HUES48 (cell line): Measurements from ENCODE around the gene PTPN22.

Experiments
- H3K27ac ChIP-seq: one replicate; pipeline ENCODE4 v1.7.0; 2013; ENCODE audit warnings: low read depth, low read length, inconsistent platforms
- H3K27me3 ChIP-seq: 2 replicates; pipeline ENCODE4 v1.6.1; 2013; ENCODE audit warnings: mild to moderate bottlenecking, low read length; ENCODE audit not compliant: control insufficient read depth, insufficient read depth
- H3K36me3 ChIP-seq: 2 replicates; pipeline ENCODE4 v1.6.1; 2013; ENCODE audit warnings: low read length; ENCODE audit not compliant: control insufficient read depth, insufficient read depth
- H3K4me1 ChIP-seq: 2 replicates; pipeline ENCODE4 v1.6.1; 2013; ENCODE audit warnings: mild to moderate bottlenecking, low read length; ENCODE audit not compliant: control insufficient read depth, insufficient read depth
- H3K4me3 ChIP-seq: 2 replicates; pipeline ENCODE4 v1.5.1; 2013; ENCODE audit warnings: mild to moderate bottlenecking, low read depth, low read length
- H3K9ac ChIP-seq: 2 replicates; pipeline ENCODE4 v1.6.1; 2013; ENCODE audit warnings: mild to moderate bottlenecking, low read depth, low read length, moderate library complexity
- H3K9me3 ChIP-seq: 2 replicates; pipeline ENCODE4 v1.6.1; 2013; ENCODE audit warnings: low read length; ENCODE audit not compliant: control insufficient read depth, insufficient read depth

The PTPN22 gene

GRCh38 chr1:113903501-113904292, 32.2 kb upstream of the PTPN22 start:
- peak overlapping the region; percentile 90 for H3K27ac ChIP-seq
- 0 out of 2 replicates have a peak, but pooled peaks cover 5% of the 10 kb centered on the region for H3K4me1 ChIP-seq
- H3K27me3 ChIP-seq, result no peaks in the 10 kb centered on the region
- H3K9ac ChIP-seq, result no peak overlapping the region
- H3K9me3 ChIP-seq, result no peaks in the 10 kb centered on the region
- peak overlapping the region; percentile 89 for H3K4me3 ChIP-seq
- H3K36me3 ChIP-seq, result peaks cover 37% of the 10 kb centered on the region

GRCh38 chr1:113901191-113901590, 29.7 kb upstream of the PTPN22 start:
- H3K9ac ChIP-seq, result no peak overlapping the region
- H3K4me1 ChIP-seq, result 0 out of 2 replicates have a peak, but pooled peaks cover 5% of the 10 kb centered on the region
- H3K27ac ChIP-seq, result no peak overlapping the region
- no peak overlapping the region for H3K4me3 ChIP-seq
- H3K36me3 ChIP-seq, result peaks cover 41% of the 10 kb centered on the region
- no peaks in the 10 kb centered on the region for H3K9me3 ChIP-seq
- H3K27me3 ChIP-seq, result no peaks in the 10 kb centered on the region

- H3K36me3 ChIP-seq, result peaks cover 58% of the 10 kb centered on the region
- no peak overlapping the region for H3K9ac ChIP-seq
- no peaks in the 10 kb centered on the region for H3K9me3 ChIP-seq
- no peaks in the 10 kb centered on the region for H3K27me3 ChIP-seq
- 0 out of 2 replicates have a peak, but pooled peaks cover 4% of the 10 kb centered on the region for H3K4me1 ChIP-seq
- H3K4me3 ChIP-seq, result no peak overlapping the region
- H3K27ac ChIP-seq, result no peak overlapping the region
These were observed 27.6 kb upstream of the PTPN22 start for GRCh38 chr1:113899111-113899510.

- Histone ChIP-seq H3K36me3 (peaks cover 58% of the 10 kb centered on the region), H3K27me3 (no peaks in the 10 kb centered on the region), H3K4me3 (no peak overlapping the region), H3K4me1 (no peaks in the 10 kb centered on the region), H3K9me3 (no peaks in the 10 kb centered on the region), H3K27ac (no peak overlapping the region), H3K9ac (no peak overlapping the region)
These were observed 26.8 kb upstream of the PTPN22 start for GRCh38 chr1:113898241-113898814.

GRCh38 chr1:113895961-113896360, 24.4 kb upstream of the PTPN22 start:
- Histone ChIP-seq H3K4me1 (no peaks in the 10 kb centered on the region), H3K27me3 (no peaks in the 10 kb centered on the region), H3K9me3 (no peaks in the 10 kb centered on the region), H3K9ac (no peak overlapping the region), H3K4me3 (no peak overlapping the region), H3K36me3 (peaks cover 46% of the 10 kb centered on the region), H3K27ac (no peak overlapping the region)

- Histone ChIP-seq H3K36me3 (peaks cover 44% of the 10 kb centered on the region), H3K4me1 (no peaks in the 10 kb centered on the region), H3K4me3 (no peak overlapping the region), H3K27me3 (no peaks in the 10 kb centered on the region), H3K9me3 (no peaks in the 10 kb centered on the region), H3K9ac (no peak overlapping the region), H3K27ac (no peak overlapping the region)
These were observed 23.6 kb upstream of the PTPN22 start for GRCh38 chr1:113895098-113895497.

- H3K27me3 ChIP-seq, result no peaks in the 10 kb centered on the region
- H3K27ac ChIP-seq, result no peak overlapping the region
- H3K4me3 ChIP-seq, result no peak overlapping the region
- no peak overlapping the region for H3K9ac ChIP-seq
- peaks cover 28% of the 10 kb centered on the region for H3K36me3 ChIP-seq
- no peaks in the 10 kb centered on the region for H3K9me3 ChIP-seq
- H3K4me1 ChIP-seq, result no peaks in the 10 kb centered on the region
These were observed 21.8 kb upstream of the PTPN22 start for GRCh38 chr1:113893267-113893666.

GRCh38 chr1:113891631-113892220, 20.2 kb upstream of the PTPN22 start:
- Histone ChIP-seq H3K27me3 (no peaks in the 10 kb centered on the region), H3K27ac (no peak overlapping the region), H3K36me3 (peaks cover 17% of the 10 kb centered on the region), H3K9me3 (no peaks in the 10 kb centered on the region), H3K9ac (no peak overlapping the region), H3K4me1 (no peaks in the 10 kb centered on the region), H3K4me3 (no peak overlapping the region)

GRCh38 chr1:113890816-113891215, 19.3 kb upstream of the PTPN22 start:
- Histone ChIP-seq H3K4me1 (no peaks in the 10 kb centered on the region), H3K36me3 (peaks cover 13% of the 10 kb centered on the region), H3K27ac (no peak overlapping the region), H3K27me3 (no peaks in the 10 kb centered on the region), H3K9me3 (no peaks in the 10 kb centered on the region), H3K9ac (no peak overlapping the region), H3K4me3 (no peak overlapping the region)

- H3K27me3 ChIP-seq, result no peaks in the 10 kb centered on the region
- no peaks in the 10 kb centered on the region for H3K4me1 ChIP-seq
- H3K36me3 ChIP-seq, result no peaks in the 10 kb centered on the region
- H3K4me3 ChIP-seq, result no peak within 1 kb of the TSS
- no peak within 1 kb of the TSS for H3K9ac ChIP-seq
- H3K9me3 ChIP-seq, result no peaks in the 10 kb centered on the region
- H3K27ac ChIP-seq, result no peak within 1 kb of the TSS
These were observed 16.1 kb upstream of the PTPN22 start, which contains the start of gene BCL2L15 for GRCh38 chr1:113887402-113888175. Gene BCL2L15 (minus strand): TSS chr1:113887581. CDS start chr1:113887375, 206 bp downstream.
